PC-9 (cell line): ENCODE measurements around the gene OR7G2. TPM values are rescaled to one million over a fixed set of nuclear protein-coding genes. Genes with fewer than 3 reads are reported as not detected.
A peak's percentile ranks its signal among the peaks of the same experiment; 100 is the strongest.

Experiments used
- BruUV-seq: library from RNA; stranded (reverse); fragments of 400-500 nt; replicated peaks from 2 replicates; lab custom pipeline; 2021; lab: Mats Ljungman, UMichigan
- CTCF ChIA-PET: fragments of 300-600 bp; sonication (Branson Sonifier 250); formaldehyde crosslinking; loops from one replicate; lab custom pipeline; 2022; ENCODE audit warnings: antibody characterized with exemption; lab: Charles Lee
- POLR2A ChIA-PET: fragments of 300-600 bp; sonication (Branson Sonifier 250); formaldehyde crosslinking; loops from one replicate; lab custom pipeline; 2022; ENCODE audit warnings: antibody characterized with exemption; ENCODE audit not compliant: unreplicated experiment; lab: Charles Lee
- DNase-seq, 2 experiments: peaks; one replicate each; pipeline versions ENCODE4 v3.0.0 to v3.0.0-alpha.2; 2015 to 2022; ENCODE audit warnings: mixed read lengths in 1 of 2
- H2AFZ ChIP-seq: fragments of 200-600 bp; sonication (generic); 2 replicates; pipeline ENCODE4 v1.8.1; 2017; ENCODE audit warnings: antibody characterized with exemption
- H3F3A ChIP-seq: fragments of 200-600 bp; sonication (generic); 2 replicates; pipeline ENCODE4 v1.8.1; 2017; ENCODE audit warnings: antibody characterized with exemption, mild to moderate bottlenecking, low read depth; ENCODE audit not compliant: insufficient read depth
- H3K27ac ChIP-seq: fragments of 200-600 bp; sonication (generic); 2 replicates; pipeline ENCODE4 v1.6.1; 2016; ENCODE audit warnings: mixed run types
- H3K27me3 ChIP-seq: fragments of 200-600 bp; sonication (generic); 2 replicates; pipeline ENCODE4 v1.6.1; 2016; ENCODE audit warnings: low read depth, mixed run types; ENCODE audit not compliant: insufficient read depth
- H3K36me3 ChIP-seq: fragments of 200-600 bp; sonication (generic); 2 replicates; pipeline ENCODE4 v1.6.1; 2016; ENCODE audit warnings: low read depth, mixed run types
- H3K4me1 ChIP-seq: fragments of 200-600 bp; sonication (generic); replicated peaks from 2 replicates; pipeline ENCODE4 v1.6.1; 2016; ENCODE audit warnings: mixed run types; ENCODE audit not compliant: insufficient read depth
- H3K4me2 ChIP-seq: fragments of 200-600 bp; sonication (generic); 2 replicates; pipeline ENCODE4 v1.6.1; 2017; ENCODE audit warnings: mixed run types
- H3K4me3 ChIP-seq: fragments of 200-600 bp; sonication (generic); 2 replicates; pipeline ENCODE4 v1.6.1; 2016; ENCODE audit warnings: mixed run types
- H3K79me2 ChIP-seq: fragments of 200-600 bp; sonication (generic); 2 replicates; pipeline ENCODE4 v1.6.1; 2017; ENCODE audit warnings: low read depth, mixed run types
- H3K9me2 ChIP-seq: fragments of 200-600 bp; sonication (generic); 2 replicates; pipeline ENCODE4 v1.8.1; 2017; ENCODE audit warnings: mild to moderate bottlenecking; ENCODE audit not compliant: insufficient read depth
- H3K9me3 ChIP-seq: fragments of 200-600 bp; sonication (generic); 2 replicates; pipeline ENCODE4 v1.8.1; 2016; ENCODE audit warnings: low read depth; ENCODE audit not compliant: insufficient read depth
- H4K20me1 ChIP-seq: fragments of 200-600 bp; sonication (generic); 2 replicates; pipeline ENCODE4 v1.8.1; 2017; ENCODE audit not compliant: insufficient read depth
- EZH2 ChIP-seq: fragments of 200-600 bp; sonication (generic); IDR thresholded peaks from 2 replicates; pipeline ENCODE4 v1.8.0; 2017; ENCODE audit warnings: antibody characterized with exemption, low read depth
- intact Hi-C: fragments of 100-400 bp; cut with micrococcal nuclease; formaldehyde crosslinking; loops from one replicate; pipeline ENCODE4 v1.10.0; 2022; ENCODE audit not compliant: unreplicated experiment
- total RNA-seq: library from RNA; stranded (reverse); gene quantifications from 2 replicates; pipeline ENCODE4 v1.2.3, GENCODE V29; 2021
- TF ChIP-seq, protein P1 (sequence below): fragments of 200-600 bp; sonication (generic); conservative IDR thresholded peaks from 2 replicates; pipeline ENCODE4 v1.6.1; 2017; ENCODE audit warnings: mixed run types, antibody characterized with exemption, mild to moderate bottlenecking, moderate library complexity

The OR7G2 gene
- total RNA-seq, 1 experiment from 2014 or later, result not detected

DNA sequence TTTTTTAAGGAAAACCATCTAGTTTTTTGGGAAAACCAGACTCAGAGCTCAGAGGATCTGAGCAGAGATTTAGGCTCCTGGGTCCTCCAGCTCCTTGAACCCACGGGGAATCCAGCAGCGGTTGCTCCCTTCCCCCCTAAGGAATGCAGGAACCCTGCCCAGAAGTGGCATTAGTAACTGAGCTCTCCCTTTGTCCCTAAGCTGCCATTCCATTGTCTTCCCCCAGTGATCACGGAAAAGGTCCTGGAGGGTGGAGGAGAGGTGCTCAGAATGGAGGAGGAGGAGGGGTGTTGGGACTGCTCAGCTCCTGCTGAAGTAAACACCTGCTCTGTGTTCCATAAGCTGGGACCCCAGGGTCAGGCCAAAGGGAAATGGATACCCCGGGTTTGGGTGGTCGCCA, 37.2 kb downstream of the OR7G2 start:
- intact Hi-C loops, result loop anchor here (1.0 kb wide), 1 partner anchor 38 kb away; no protein-coding TSS in a partner anchor
- Histone ChIP-seq H2AFZ (no peak overlapping the region), H3K27ac (no peak overlapping the region), H3F3A (peaks cover 18% of the 10 kb centered on the region), H3K4me3 (no peak overlapping the region), H3K9me2 (no peaks in the 10 kb centered on the region), H3K9me3 (no peaks in the 10 kb centered on the region), H3K27me3 (no peaks in the 10 kb centered on the region), H3K4me1 (peaks cover 16% of the 10 kb centered on the region), H3K36me3 (no peaks in the 10 kb centered on the region), H4K20me1 (no peaks in the 10 kb centered on the region), H3K79me2 (no peaks in the 10 kb centered on the region), H3K4me2 (peak overlapping the region; percentile 48; the same call in 1 of the 2 replicates)
- no TSS peak for BruUV-seq
- ChIA-PET CTCF (interaction anchor here (0.6 kb wide), 2 partner anchors 15 to 416 kb away, joined by 3 read pairs; no protein-coding TSS in a partner anchor), POLR2A (interaction anchor here (0.5 to 1.1 kb wide), 6 partner anchors 14 to 161 kb away, joined by 3 to 17 read pairs (median 10); no protein-coding TSS in a partner anchor)
- no peak for TF ChIP-seq EZH2
- TF ChIP-seq, protein P1, sequence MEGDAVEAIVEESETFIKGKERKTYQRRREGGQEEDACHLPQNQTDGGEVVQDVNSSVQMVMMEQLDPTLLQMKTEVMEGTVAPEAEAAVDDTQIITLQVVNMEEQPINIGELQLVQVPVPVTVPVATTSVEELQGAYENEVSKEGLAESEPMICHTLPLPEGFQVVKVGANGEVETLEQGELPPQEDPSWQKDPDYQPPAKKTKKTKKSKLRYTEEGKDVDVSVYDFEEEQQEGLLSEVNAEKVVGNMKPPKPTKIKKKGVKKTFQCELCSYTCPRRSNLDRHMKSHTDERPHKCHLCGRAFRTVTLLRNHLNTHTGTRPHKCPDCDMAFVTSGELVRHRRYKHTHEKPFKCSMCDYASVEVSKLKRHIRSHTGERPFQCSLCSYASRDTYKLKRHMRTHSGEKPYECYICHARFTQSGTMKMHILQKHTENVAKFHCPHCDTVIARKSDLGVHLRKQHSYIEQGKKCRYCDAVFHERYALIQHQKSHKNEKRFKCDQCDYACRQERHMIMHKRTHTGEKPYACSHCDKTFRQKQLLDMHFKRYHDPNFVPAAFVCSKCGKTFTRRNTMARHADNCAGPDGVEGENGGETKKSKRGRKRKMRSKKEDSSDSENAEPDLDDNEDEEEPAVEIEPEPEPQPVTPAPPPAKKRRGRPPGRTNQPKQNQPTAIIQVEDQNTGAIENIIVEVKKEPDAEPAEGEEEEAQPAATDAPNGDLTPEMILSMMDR, result no peak
- peak; percentile 42 to 66 for DNase-seq

DNA sequence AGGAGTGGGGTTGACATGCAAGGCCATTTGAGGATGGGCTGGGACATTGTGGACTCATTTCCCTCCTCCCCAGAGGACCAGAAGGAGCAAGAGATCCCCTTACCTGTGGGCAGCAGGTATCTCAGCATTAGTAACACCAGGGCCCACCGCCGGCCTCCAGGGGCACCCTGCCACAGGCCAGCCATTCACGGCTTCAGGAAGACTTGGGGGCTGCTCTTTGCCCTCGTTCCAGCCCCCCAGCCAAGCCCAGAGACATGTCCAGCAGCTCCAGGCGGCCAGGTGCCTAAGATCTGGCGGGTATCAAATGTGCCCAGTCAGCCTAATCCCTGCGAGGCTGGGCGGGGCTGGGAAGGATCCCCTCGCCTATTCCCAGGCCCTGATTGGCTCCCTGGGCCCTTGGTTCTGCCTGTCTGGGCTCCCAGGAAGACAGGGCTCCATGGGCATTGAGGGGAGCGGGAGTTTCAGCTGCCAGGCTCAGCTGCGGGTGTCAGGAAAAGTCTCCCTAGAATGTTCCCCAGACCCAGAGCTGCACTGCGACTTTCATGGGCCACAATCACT, 41.7 kb downstream of the OR7G2 start:
- Histone ChIP-seq H3K9me3 (no peaks in the 10 kb centered on the region), H3K79me2 (no peaks in the 10 kb centered on the region), H3K27me3 (no peaks in the 10 kb centered on the region), H3K4me1 (peaks cover 16% of the 10 kb centered on the region), H4K20me1 (no peaks in the 10 kb centered on the region), H3F3A (peaks cover 5% of the 10 kb centered on the region), H3K36me3 (no peaks in the 10 kb centered on the region), H3K27ac (no peak overlapping the region), H3K4me2 (no peak overlapping the region), H3K4me3 (no peak overlapping the region), H3K9me2 (no peaks in the 10 kb centered on the region), H2AFZ (no peak overlapping the region)
- TF ChIP-seq EZH2, result no peak
- TF ChIP-seq, protein P1, result no peak
- intact Hi-C loops, result no loop called here
- POLR2A ChIA-PET, result no interaction called here
- BruUV-seq, result no TSS peak
- CTCF ChIA-PET, result no interaction called here
- no peak for DNase-seq

DNA sequence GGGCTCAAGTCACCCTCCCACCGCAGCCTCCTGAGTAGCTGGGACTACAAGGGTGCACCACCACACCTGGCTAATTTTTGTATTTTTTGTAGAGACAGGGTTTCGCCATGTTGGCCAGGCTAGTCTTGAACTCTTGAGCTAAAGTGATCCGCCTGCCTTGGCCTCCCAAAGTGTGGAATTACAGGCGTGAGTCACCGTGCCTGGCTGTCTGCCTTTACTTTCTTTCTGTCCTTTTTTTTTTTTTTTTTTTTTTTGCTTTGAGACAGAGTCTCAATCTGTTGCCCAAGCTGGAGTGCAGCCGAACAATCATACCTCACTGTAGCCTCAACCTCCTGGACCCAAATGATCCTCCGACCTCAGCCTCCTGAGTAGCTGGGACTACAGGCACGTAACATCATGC, 45.4 kb downstream of the OR7G2 start:
- no peaks in the 10 kb centered on the region for H3K9me2 ChIP-seq
- no peaks in the 10 kb centered on the region for H3K36me3 ChIP-seq
- no peak overlapping the region for H2AFZ ChIP-seq
- no peak overlapping the region for H3K4me2 ChIP-seq
- POLR2A ChIA-PET, result no interaction called here
- H3K27me3 ChIP-seq, result no peaks in the 10 kb centered on the region
- no peaks in the 10 kb centered on the region for H3K9me3 ChIP-seq
- H3K79me2 ChIP-seq, result no peaks in the 10 kb centered on the region
- TF ChIP-seq EZH2, result no peak
- TF ChIP-seq, protein P1, result no peak
- DNase-seq, result no peak
- no peak overlapping the region for H3K4me3 ChIP-seq
- H3F3A ChIP-seq, result peaks cover 18% of the 10 kb centered on the region
- H4K20me1 ChIP-seq, result no peaks in the 10 kb centered on the region
- BruUV-seq, result no TSS peak
- intact Hi-C loops, result no loop called here
- peaks cover 22% of the 10 kb centered on the region for H3K4me1 ChIP-seq
- CTCF ChIA-PET, result interaction anchor here (0.6 kb wide), 1 partner anchor 14 kb away, joined by 9 read pairs; no protein-coding TSS in a partner anchor
- H3K27ac ChIP-seq, result no peak overlapping the region
